Cardiac septum (tissue), 1 donor: ENCODE data around the gene EHD1. TPM values are rescaled to one million over a fixed set of nuclear protein-coding genes. Genes with fewer than 3 reads are reported as not detected.
A peak's percentile ranks its signal among the peaks of the same experiment; 100 is the strongest.

Source experiments
- DNase-seq: peaks from one replicate; pipeline ENCODE4 v3.0.0-alpha.2; 2020; ENCODE audit warnings: low spot score
- intact Hi-C: fragments of 100-400 bp; cut with DNase I; formaldehyde crosslinking; loops from one replicate; pipeline ENCODE4 v1.14.0; 2022
- microRNA-seq: library from miRNA; unstranded; fragments of <30 nt; microRNA quantifications from one replicate; pipeline ENCODE4 v1.2.0, GENCODE V29; 2020
- total RNA-seq: library from RNA; stranded (reverse); fragmentation: NEBNext Ultra II Directional; extraction: Animal tissue kit (Norgen Biotek cat#: 25700); gene quantifications from one replicate; pipeline ENCODE4 v1.2.1, GENCODE V29; 2021
- donor health status: DM: no; HTN: no; CAD: no.

The EHD1 gene
- total RNA-seq, 1 donor from 2014 or later: 50.9 TPM

DNA sequence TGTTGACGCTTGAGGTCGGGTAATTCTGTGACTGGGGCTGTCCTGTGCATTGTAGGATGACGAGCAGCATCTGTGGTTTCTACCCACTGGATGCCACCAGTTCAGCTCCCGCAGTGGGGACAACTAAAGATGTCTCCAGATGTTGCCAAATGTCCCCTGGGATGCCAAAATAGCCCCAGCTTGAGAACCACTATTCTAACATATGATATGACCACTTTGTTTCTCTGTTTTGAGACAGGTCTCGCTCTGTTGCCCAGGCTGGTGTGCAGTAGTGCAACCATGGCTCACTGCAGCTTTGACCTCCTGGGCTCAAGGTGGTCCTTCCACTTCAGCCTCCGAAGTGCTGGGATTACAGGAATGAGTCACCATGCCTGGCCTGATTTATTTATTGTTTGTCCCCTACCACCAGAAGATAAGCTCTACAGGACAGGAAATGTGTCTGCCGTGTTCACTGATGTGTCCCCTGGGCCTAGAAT is 63.7 kb downstream of the EHD1 start:
- no peak for DNase-seq
- intact Hi-C loops: no loop called here

DNA sequence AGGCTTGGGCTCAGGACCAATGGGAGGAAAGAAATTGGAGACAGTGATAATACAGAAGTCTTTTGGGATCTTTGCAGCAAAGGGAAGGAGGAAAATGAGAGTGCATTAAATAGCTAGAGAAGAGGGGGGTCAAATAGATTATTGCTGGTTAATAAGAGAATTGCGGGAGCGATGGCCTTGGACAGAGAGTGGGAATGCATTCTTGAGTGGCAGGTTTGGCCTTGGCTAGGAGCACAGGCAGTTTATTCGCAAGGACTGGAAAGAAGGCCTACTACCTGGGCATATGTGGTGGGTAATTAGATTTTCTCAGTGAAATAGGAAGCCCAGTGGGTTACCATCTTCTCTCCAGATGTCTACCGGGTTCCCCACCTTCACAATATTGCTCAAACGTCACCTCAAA is 64.6 kb downstream of the EHD1 start:
- intact Hi-C loops: no loop called here
- no peak for DNase-seq

GRCh38 chr11:64810891-64811272 is 67.5 kb downstream of the EHD1 start:
- DNase-seq: no peak
- intact Hi-C loops: no loop called here

DNA sequence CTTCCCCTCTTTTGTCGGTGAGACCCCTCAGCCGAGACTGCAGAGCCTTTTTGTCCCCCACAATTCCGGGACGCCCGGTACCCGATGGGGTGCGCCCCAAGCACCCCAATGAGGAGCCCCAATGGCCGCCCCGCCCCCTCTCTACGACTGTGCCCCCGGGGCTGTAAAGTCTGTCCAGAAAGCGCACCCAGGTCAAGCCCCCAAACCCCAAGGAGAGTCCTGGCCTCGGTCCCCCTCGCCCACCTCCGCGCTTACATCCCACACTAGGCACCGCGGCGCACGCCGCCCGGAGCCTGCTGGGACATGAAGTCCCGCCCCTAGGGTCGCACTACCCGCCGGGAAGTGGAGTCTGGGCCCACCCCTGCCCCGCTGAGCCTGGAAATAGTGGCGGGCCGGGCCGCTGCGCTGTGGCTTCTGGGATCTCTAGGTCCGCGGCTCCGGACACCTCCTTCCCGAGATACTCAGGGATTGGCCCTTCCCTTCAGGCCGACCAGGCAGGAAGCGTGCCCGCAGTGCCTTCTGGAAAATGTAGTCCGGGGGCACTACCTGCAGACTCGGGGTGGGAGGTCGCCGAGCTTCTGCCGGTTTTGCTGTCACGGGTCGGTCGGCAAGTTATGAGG is 68.0 kb downstream of the EHD1 start, which contains the start of gene MEN1:
TSS of gene MEN1 (minus strand) at position 281 of the 620 bp plus-strand sequence. CDS start 442 bp downstream, outside the sequence.
- intact Hi-C loops: no loop called here
- DNase-seq: peak; percentile 96

DNA sequence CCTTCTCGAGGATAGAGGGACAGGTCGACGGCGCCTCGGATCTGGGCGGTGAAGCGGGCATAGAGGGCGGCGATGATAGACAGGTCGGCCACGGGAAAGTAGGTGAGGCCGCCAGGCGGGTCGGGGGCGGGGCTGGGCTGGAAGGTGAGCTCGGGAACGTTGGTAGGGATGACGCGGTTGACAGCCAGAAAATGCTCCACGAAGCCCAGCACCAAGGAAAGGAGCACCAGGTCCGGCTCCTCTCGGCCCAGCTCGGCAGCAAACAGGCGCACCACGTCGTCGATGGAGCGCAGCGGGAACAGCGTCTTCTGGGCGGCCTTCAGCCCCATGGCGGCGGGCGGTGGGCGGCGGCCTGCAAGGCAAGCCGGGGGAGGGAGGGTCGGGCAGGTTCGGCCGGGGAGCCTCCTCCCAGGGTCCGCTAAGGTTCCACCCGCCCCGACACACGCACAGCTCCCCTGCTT is 68.6 kb downstream of the EHD1 start:
- DNase-seq: no peak
- intact Hi-C loops: no loop called here

DNA sequence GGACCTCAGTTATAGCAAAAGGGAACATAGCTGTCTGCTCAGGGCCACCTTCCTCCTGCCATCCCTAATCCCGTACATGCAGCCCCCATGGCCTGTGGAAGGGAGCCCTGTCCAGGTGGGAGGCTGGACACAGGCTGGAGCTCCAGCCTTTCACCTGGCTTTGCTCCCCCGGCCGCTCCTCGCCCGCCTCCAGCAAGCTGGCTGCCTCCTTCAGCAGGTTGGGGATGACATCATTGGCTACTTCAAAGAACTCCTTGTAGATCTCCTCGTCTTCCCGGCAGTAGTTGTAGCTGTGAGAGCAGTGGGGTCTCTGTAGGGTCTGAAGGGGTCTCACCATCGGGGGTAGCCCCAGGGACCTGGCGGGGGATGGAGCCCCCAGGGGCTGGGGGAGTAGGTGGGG is 72.9 kb downstream of the EHD1 start:
- intact Hi-C loops: no loop called here
- DNase-seq: no peak

DNA sequence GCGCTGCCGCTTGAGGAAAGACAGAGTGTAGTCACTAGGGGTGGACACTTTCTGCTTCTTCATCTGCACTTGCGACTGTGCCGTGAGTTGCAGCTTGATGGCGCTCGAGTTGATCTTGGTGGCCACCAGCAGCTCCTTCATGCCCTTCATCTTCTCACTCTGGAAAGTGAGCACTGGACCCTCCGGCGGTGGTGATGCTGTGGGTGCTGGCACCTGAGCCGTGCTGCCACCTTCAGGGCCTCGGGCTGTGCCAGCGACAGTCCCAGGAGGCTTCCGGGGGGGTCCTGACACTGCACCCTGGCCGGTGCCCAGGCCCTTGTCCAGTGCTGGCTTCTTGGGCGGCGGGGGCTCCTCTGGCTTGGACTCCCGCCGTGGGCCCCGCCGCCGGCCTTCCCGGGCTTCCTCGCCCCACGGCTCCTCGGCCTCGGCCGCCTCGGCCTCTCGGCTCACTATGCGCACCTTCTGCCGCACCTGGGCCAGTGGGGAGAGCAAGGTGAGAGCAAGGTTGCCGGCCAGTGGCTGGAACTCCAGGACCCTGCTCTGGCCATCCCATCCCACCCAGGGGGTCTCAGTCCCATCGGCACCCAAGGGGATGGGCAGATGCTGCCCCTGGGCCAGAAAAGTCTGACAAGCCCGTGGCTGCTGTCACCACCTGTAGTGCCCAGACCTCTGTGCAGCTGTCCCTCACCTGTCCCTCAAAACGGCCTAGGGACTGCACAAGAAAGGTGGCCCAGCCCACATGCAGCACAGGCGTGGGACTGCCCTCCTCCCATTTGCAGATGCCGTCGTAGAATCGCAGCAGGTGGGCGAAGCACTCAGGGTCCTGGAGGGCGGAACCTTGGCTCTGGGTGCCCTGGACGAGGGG is 73.8 kb downstream of the EHD1 start:
- intact Hi-C loops: no loop called here
- no peak for DNase-seq

GRCh38 chr11:64803846-64804345 is 74.5 kb downstream of the EHD1 start:
- intact Hi-C loops: no loop called here
- DNase-seq: no peak

DNA sequence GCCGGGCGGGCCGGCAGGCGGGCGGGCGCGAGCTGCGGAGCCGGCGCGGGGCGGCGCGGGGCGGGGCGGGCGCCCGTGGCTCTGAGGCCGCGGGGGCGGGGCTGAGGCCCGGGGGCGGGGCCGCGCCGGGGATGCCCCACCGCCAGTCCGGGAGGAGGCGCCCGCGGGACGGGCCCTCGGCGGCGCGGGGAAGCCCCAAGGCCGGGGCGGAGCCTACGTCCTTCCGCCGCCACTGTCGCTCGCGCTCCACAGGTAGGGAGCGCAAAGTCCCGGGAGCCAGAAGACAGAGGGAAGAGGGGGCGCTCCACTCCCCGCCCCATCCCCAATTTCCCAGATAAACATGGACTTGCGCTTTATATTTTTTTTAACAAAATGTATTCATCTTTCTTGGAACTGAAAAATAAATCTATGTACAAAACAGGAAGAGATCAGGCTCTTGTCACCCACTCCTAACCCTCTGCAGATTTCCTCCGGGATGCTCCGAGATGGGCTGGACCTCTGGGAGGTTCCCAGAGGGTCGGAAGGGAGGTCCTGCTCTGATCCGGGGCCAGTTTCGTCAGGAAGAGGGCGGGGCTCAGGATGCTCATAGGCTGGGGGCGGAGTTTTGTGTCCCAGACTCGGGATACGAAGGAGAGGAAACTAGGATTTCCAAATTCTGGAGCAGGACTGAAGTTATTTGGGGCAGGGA is 75.1 kb downstream of the EHD1 start, which contains the start of gene MAP4K2:
TSS of gene MAP4K2 (minus strand) at position 57 of the 688 bp plus-strand sequence. CDS start 65 bp downstream, outside the sequence.
- DNase-seq: peak; percentile 95
- intact Hi-C loops: no loop called here

DNA sequence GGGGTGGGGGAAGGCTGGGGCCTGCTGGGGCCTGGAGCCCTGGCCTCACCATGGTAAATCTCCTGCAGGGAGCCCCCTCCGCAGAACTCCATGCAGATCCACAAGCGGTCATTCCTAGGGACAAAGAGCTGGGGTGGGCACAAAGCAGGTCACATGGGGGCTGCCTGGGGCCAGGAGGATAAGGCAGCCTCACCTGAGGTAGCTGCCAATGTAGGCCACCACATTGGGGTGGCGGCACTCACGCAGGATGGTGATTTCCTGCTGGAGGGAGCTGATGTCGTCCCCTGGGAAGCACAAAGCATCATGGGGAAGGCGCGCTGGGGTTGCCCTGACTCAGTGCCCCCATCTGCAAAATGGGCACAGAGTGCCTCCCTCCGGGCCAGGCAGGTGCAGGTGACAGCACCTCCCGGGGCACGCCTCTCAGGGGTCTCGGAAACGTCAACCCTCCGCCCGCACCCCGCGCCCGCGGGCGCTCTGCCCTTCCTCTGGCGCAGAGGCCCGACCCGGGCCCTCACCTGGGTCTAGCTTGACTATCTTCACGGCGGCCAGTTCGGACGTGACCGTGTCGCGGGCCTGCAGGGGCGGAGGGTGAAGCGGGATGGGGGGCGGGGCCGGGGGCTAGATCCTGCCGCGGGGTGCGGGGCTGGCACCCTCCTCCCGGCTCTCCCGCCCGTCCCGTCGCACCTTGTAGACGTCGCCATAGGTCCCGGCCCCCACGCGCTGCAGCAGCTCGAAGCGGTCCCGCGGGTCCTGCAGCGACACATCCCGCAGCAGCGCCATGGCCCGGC is 75.9 kb downstream of the EHD1 start:
- intact Hi-C loops: no loop called here
- no peak for DNase-seq

Small RNA genes lying within 50 kb of the gene (microRNA-seq; reads per million reads assigned to microRNA genes)
- gene MIR6749 (not detected), gene MIR6750 (not detected)

Other genes with a start within 250 kb of the EHD1 start
- 3.5 TPM for gene NRXN2, start 155.4 kb downstream of the EHD1 start, total RNA-seq
- gene RASGRP2, start 134.5 kb downstream of the EHD1 start, total RNA-seq: 30.8 TPM
- 42.5 TPM for gene PYGM, start 118.6 kb downstream of the EHD1 start, total RNA-seq
- 175 TPM for gene SF1, start 100.1 kb downstream of the EHD1 start, total RNA-seq
- gene MAP4K2, start 75.4 kb downstream of the EHD1 start, total RNA-seq: 6.7 TPM
- 8.6 TPM for gene MEN1, start 68.1 kb downstream of the EHD1 start, total RNA-seq
- 1.2 TPM for gene CDC42BPG, start 34.0 kb downstream of the EHD1 start, total RNA-seq
- 14.6 TPM for gene ATG2A, start 38.6 kb upstream of the EHD1 start, total RNA-seq
- 24.9 TPM for gene PPP2R5B, start 46.1 kb upstream of the EHD1 start, total RNA-seq
- not detected for gene GPHA2, start 57.3 kb upstream of the EHD1 start, total RNA-seq
- gene MAJIN, start 93.5 kb upstream of the EHD1 start, total RNA-seq: not detected
- 0.70 TPM for gene BATF2, start 118.3 kb upstream of the EHD1 start, total RNA-seq
- gene ARL2, start 135.5 kb upstream of the EHD1 start, total RNA-seq: 120 TPM
- gene SNX15, start 148.8 kb upstream of the EHD1 start, total RNA-seq: 17.0 TPM
- 5.0 TPM for gene SAC3D1, start 162.6 kb upstream of the EHD1 start, total RNA-seq
- 3.5 TPM for gene NAALADL1, start 179.9 kb upstream of the EHD1 start, total RNA-seq
- 1.5 TPM for gene CDCA5, start 205.4 kb upstream of the EHD1 start, total RNA-seq
- gene ZFPL1, start 205.6 kb upstream of the EHD1 start, total RNA-seq: 23.5 TPM
- 87.1 TPM for gene VPS51, start 217.6 kb upstream of the EHD1 start, total RNA-seq
- 50.1 TPM for gene TM7SF2, start 233.3 kb upstream of the EHD1 start, total RNA-seq
- gene ZNHIT2, start 239.1 kb upstream of the EHD1 start, total RNA-seq: 5.5 TPM
- 511 TPM for gene FAU, start 243.5 kb upstream of the EHD1 start, total RNA-seq
- 28.5 TPM for gene MRPL49, start 243.7 kb upstream of the EHD1 start, total RNA-seq